Thyroid gland (tissue), 4 donors: Measurements from ENCODE around the gene RNF5.
"Not testable (repeated sequence)": the region's sequence is repeated elsewhere in the genome, so short reads cannot be mapped to it uniquely, and the experiment has no call there.

Source experiments
- CTCF ChIP-seq, 6 experiments: fragments of 200-600 bp in 3 of 6; fragments of 450-650 bp in 3 of 6; sonication (generic) in 3 of 6; IDR thresholded peaks; one replicate each; pipeline ENCODE4 v1.5.1; 2016 to 2019; ENCODE audit warnings: antibody characterized with exemption in 6 of 6, mild to moderate bottlenecking in 2 of 6, inconsistent platforms in 1 of 6, moderate library complexity in 1 of 6
- POLR2A ChIP-seq, 2 donors: fragments of 450-650 bp; IDR thresholded peaks; one replicate each; pipeline ENCODE4 v1.6.1; 2017; ENCODE audit warnings: antibody characterized with exemption in 2 of 2, mild to moderate bottlenecking in 2 of 2, moderate library complexity in 1 of 2

GRCh38 chr6:32211432-32211831 lies 33.2 kb downstream of the RNF5 start:
- TF ChIP-seq CTCF, POLR2A (IDR thresholded peaks at IDR 0.05): not testable (repeated sequence)
